Erythroblast (primary cell): ENCODE measurements around the gene LEFTY2.

ENCODE experiments used
- GATA1 ChIP-seq: IDR thresholded peaks from 2 replicates; pipeline ENCODE4 v1.6.1; 2011; ENCODE audit warnings: low read depth, mild to moderate bottlenecking, control low read depth, low read length, moderate library complexity
- POLR2A ChIP-seq: IDR thresholded peaks from 2 replicates; pipeline ENCODE4 v1.6.1; 2011; ENCODE audit warnings: mild to moderate bottlenecking, low read length

DNA sequence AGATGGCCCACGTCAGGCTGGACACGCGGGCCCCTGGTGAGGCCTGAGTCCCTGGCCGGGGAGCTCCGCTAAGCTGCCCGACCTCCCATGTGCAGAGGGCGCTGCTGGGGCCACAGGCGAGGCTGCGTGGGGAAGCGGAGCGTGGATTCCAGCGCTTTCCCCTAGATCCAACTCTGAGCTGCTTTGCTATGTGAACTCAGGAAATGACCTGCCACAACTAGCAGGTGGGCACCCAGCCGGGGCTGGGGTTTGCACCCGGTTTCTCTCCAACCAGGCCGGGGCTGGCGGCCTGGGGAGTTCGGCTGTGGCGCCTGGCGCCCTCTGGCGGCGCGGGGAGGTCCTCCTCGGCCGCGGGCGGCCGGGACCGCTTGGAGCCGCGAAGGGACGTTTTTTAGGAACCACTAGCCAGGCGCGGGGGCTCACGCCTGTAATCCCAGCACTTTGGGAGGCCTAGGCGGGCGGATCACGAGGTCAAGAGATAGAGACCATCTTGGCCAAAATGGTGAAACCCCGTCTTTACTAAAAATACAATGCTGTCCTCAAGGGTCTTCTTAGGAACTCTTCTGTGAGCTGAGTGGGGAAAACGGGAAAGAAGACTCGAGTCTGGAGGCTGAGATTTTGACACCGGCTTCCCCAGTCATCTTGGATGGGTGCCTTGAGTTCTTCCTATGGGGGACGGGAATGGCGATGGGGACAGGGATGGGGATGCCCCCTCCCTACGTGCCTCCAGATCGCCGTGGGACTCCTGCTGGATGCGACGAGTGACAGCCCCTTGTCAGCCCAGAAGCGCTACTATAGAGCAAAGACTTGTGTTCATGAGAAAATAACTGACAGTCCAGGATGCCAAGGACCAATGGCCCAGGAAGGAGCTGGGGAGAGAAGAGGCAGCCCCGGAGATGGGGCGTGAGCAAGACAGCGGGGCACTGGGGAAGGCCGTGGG lies 29.6 kb downstream of the LEFTY2 start:
- TF ChIP-seq POLR2A (no peak), GATA1 (no peak)
